Measurements from ENCODE around the gene DHX8. TPM values are rescaled to one million over a fixed set of nuclear protein-coding genes. Genes with fewer than 3 reads are reported as not detected.

Gene DHX8
- total RNA-seq, 3 donors from 2014 or later = 32.5 to 44.1 (median 42.0) TPM

DNA sequence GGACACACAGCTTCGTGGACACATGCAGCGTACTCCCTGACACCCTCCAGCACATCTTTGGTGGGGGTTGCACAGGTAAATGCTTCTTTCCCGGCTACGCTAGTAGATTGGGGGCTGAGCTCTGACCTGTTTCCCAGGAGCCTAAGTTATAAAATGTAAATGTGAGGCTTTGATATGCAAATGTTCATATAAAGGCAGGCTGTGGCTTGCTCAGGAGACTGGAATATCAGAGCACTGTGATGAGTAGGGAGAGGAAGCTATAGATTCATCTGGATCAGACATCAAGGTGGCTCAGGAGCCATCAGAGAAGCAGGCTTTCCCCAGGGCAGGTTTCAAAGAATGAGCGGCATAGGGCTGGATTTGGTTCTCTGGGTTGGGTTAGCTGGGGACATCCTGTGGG is 65.7 kb downstream of the DHX8 start:
- TF ChIP-seq POLR2AphosphoS5 (IDR thresholded peaks at IDR 0.05) (no peak), POLR2A (IDR thresholded peaks at IDR 0.05) (no peak)
- TF ChIP-seq, protein P1, sequence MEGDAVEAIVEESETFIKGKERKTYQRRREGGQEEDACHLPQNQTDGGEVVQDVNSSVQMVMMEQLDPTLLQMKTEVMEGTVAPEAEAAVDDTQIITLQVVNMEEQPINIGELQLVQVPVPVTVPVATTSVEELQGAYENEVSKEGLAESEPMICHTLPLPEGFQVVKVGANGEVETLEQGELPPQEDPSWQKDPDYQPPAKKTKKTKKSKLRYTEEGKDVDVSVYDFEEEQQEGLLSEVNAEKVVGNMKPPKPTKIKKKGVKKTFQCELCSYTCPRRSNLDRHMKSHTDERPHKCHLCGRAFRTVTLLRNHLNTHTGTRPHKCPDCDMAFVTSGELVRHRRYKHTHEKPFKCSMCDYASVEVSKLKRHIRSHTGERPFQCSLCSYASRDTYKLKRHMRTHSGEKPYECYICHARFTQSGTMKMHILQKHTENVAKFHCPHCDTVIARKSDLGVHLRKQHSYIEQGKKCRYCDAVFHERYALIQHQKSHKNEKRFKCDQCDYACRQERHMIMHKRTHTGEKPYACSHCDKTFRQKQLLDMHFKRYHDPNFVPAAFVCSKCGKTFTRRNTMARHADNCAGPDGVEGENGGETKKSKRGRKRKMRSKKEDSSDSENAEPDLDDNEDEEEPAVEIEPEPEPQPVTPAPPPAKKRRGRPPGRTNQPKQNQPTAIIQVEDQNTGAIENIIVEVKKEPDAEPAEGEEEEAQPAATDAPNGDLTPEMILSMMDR (IDR thresholded peaks at IDR 0.05) = no peak
- H3K27me3 ChIP-seq = no peaks in the 10 kb centered on the region
- H3K36me3 ChIP-seq = no peaks in the 10 kb centered on the region
- intact Hi-C loops (cut with DNase I; ENCODE audit: low total_unique reads) = no loop called here
- H3K9me3 ChIP-seq = no peaks in the 10 kb centered on the region
- peaks cover 0 to 9% of the 10 kb centered on the region in 2 donors for H3K4me1 ChIP-seq
- no peak for DNase-seq (ENCODE audit: low spot score in 2 of 2)
- H3K27ac ChIP-seq = no peak overlapping the region
- H3K4me3 ChIP-seq = no peak overlapping the region

DNA sequence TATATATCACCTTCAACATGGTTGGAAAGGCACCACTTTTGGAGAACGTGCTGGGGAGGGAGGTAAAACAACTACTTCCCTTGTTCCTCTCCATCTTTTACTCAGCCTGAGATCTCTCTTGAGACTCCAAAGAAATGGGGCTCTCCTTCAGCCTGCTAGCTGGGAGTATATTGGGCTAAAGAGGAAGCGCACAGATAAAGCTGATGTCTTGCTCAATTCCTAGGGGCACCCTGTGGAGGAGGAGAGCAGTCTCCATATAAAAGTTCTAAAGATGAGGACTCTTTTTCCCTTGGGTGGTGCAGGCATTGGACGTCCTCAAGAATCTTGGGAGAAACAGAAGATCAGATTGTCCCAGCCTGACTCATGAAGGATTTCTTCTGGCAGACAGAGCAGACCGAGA is 67.0 kb downstream of the DHX8 start:
- Histone ChIP-seq H3K27me3 (no peaks in the 10 kb centered on the region), H3K9me3 (no peaks in the 10 kb centered on the region), H3K36me3 (no peaks in the 10 kb centered on the region), H3K4me3 (no peak overlapping the region), H3K4me1 (peaks cover 0 to 9% of the 10 kb centered on the region in 2 donors), H3K27ac (no peak overlapping the region)
- no peak for DNase-seq (ENCODE audit: low spot score in 2 of 2)
- intact Hi-C loops (cut with DNase I; ENCODE audit: low total_unique reads) = loop anchor here (5.0 kb wide), 1 partner anchor 513 kb away; no protein-coding TSS in a partner anchor
- TF ChIP-seq POLR2AphosphoS5 (IDR thresholded peaks at IDR 0.05) = no peak
- TF ChIP-seq, protein P1 (IDR thresholded peaks at IDR 0.05) = no peak
- TF ChIP-seq POLR2A (IDR thresholded peaks at IDR 0.05) = no peak

DNA sequence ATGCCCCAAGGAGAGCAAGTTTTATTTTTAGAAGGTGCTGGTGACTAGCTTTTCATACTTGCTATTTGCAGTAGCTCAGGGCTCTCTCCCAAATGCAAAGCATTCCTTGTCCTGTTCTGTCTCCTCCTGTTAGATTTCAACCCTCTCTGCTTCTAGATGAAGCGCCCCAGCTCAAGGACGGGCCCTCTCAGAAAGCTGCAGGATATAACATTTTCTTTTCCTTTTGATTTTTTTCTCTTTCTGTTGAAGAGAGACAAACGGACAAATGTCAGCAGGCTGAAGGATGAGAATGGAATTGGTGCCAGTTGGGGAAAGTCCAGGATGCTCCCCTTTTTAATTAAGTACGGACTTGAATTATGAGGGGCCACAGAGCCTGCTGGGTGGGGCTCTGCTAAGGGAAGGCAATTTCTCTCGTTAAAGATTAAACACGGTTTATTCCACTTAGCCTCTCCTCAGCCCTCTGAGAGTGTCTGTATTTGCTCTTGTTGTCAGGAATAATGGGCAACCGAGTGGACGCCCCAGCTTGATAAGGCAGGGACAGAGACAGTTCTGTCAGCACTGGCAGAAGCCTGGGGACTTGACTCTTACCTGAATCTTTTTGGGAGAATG is 68.6 kb downstream of the DHX8 start:
- Histone ChIP-seq H3K9me3 (no peaks in the 10 kb centered on the region), H3K4me3 (no peak overlapping the region), H3K27me3 (no peaks in the 10 kb centered on the region), H3K36me3 (no peaks in the 10 kb centered on the region), H3K27ac (no peak overlapping the region), H3K4me1 (no peaks in the 10 kb centered on the region)
- intact Hi-C loops (cut with DNase I; ENCODE audit: low total_unique reads) = loop anchor here (5.0 kb wide), 1 partner anchor 515 kb away; no protein-coding TSS in a partner anchor
- no peak for TF ChIP-seq POLR2AphosphoS5 (IDR thresholded peaks at IDR 0.05)
- TF ChIP-seq POLR2A (IDR thresholded peaks at IDR 0.05) = no peak
- TF ChIP-seq, protein P1 (IDR thresholded peaks at IDR 0.05) = no peak
- DNase-seq (ENCODE audit: low spot score in 2 of 2) = no peak

DNA sequence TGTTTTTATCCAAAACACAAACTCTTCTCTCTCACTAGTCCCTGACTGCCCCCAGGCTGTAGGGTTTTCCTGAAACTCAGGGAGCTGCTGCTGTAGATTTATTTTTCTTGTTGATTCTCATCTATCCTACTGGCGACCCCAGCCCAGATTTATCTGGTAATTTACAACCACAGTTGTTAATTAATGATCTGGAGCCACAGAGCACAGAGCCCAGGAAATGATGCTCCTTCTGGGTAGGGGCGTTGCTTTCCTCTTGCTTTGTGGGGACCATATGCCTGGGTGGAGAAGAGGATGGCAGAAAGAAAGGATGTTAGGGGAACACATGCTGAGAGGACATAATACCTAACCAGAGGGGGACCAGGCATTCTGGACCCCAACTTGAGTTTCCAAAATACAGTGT is 69.8 kb downstream of the DHX8 start:
- H3K9me3 ChIP-seq = no peaks in the 10 kb centered on the region
- TF ChIP-seq, protein P1 (IDR thresholded peaks at IDR 0.05) = no peak
- no peak for TF ChIP-seq POLR2A (IDR thresholded peaks at IDR 0.05)
- TF ChIP-seq POLR2AphosphoS5 (IDR thresholded peaks at IDR 0.05) = no peak
- no peak overlapping the region for H3K27ac ChIP-seq
- no peak overlapping the region for H3K4me3 ChIP-seq
- no peak for DNase-seq (ENCODE audit: low spot score in 2 of 2)
- H3K4me1 ChIP-seq = no peaks in the 10 kb centered on the region
- intact Hi-C loops (cut with DNase I; ENCODE audit: low total_unique reads) = loop anchor here (5.0 kb wide), 1 partner anchor 516 kb away; no protein-coding TSS in a partner anchor
- H3K36me3 ChIP-seq = no peaks in the 10 kb centered on the region
- H3K27me3 ChIP-seq = no peaks in the 10 kb centered on the region

DNA sequence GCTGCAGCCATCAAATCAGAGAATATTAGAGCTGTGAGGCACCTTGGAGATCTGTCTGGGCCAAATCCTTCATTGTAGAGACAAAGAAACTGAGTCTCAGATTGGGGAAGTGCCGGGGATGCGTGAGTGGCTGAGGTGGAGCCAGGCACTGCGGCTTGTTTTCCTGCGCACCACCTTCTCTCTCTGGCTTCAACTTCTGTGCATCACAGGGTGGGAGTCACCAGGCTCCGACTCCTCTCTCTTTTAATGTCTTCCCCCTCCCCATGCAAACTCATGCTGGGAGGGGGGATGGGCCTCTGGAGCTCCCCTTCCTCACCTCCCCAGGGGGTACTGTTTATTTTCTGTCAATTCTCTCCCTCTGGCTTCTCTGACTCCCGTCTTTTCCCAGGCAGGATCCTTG is 71.1 kb downstream of the DHX8 start:
- TF ChIP-seq, protein P1 (IDR thresholded peaks at IDR 0.05) = no peak
- TF ChIP-seq POLR2AphosphoS5 (IDR thresholded peaks at IDR 0.05) (no peak), POLR2A (IDR thresholded peaks at IDR 0.05) (no peak)
- Histone ChIP-seq H3K36me3 (no peaks in the 10 kb centered on the region), H3K27ac (no peak overlapping the region), H3K4me1 (no peaks in the 10 kb centered on the region), H3K4me3 (no peak overlapping the region), H3K9me3 (no peaks in the 10 kb centered on the region), H3K27me3 (no peaks in the 10 kb centered on the region)
- intact Hi-C loops (cut with DNase I; ENCODE audit: low total_unique reads) = loop anchor here (5.0 kb wide), 1 partner anchor 518 kb away; no protein-coding TSS in a partner anchor
- no peak for DNase-seq (ENCODE audit: low spot score in 2 of 2)
